ENCODE results near the gene PHF1. TPM values are rescaled to one million over a fixed set of nuclear protein-coding genes. Genes with fewer than 3 reads are reported as not detected.

Gene PHF1
- total and polyA plus RNA-seq, 2 of the 13 experiments (the other 11 are each of a cell fraction or from before 2014, with no cell fraction given), result 25.4 to 61.9 TPM

DNA sequence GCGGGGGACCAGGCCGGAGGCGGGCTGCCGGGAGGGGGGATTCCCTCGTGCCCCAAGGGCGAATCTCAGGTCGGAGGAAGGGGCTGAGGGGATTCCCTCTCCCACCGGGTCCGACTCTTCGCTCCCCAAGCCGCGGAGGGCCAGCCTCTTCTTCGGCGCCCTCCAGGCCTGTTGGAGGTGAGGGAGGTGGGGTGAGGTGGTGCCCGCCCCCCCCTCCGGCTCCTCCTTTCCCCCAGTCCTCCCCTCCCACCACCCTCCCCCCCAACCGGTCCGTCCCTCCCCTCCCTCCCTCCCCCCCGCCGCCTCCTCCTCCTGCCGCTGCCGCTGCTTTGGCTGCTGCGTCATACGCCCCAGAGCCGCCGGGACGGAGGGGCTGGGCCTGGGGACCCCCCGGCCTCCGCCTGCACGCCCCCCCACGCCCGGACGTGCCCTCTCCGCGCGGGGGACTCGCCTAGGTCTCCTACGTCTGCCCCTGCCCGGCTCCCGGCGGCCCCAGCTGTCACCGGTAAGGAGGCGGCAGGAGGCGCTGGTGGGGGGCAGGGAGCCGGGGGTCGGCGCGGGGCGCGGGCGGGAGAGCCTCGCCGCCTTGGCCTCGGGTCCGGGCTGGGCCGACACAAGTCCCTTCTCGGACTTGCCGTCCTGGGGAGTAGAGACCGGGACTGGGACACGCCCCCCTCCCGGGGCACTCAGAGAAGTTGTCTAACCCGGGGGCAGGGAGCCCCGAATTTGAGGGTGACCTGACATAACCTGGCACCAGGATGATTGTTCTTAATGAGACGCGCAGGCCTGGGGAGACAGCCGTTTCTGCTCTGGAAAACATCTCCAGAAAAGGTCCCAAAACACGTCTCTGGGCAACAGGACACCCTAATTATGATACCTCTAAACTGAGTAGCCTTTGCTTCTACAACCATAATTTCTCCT lies at the start of gene PHF1 (continued):
- TF ChIP-seq GTF2F1 (IDR thresholded peaks at IDR 0.05; ENCODE audit: low read length), result no peak
- TF ChIP-seq, protein P1, sequence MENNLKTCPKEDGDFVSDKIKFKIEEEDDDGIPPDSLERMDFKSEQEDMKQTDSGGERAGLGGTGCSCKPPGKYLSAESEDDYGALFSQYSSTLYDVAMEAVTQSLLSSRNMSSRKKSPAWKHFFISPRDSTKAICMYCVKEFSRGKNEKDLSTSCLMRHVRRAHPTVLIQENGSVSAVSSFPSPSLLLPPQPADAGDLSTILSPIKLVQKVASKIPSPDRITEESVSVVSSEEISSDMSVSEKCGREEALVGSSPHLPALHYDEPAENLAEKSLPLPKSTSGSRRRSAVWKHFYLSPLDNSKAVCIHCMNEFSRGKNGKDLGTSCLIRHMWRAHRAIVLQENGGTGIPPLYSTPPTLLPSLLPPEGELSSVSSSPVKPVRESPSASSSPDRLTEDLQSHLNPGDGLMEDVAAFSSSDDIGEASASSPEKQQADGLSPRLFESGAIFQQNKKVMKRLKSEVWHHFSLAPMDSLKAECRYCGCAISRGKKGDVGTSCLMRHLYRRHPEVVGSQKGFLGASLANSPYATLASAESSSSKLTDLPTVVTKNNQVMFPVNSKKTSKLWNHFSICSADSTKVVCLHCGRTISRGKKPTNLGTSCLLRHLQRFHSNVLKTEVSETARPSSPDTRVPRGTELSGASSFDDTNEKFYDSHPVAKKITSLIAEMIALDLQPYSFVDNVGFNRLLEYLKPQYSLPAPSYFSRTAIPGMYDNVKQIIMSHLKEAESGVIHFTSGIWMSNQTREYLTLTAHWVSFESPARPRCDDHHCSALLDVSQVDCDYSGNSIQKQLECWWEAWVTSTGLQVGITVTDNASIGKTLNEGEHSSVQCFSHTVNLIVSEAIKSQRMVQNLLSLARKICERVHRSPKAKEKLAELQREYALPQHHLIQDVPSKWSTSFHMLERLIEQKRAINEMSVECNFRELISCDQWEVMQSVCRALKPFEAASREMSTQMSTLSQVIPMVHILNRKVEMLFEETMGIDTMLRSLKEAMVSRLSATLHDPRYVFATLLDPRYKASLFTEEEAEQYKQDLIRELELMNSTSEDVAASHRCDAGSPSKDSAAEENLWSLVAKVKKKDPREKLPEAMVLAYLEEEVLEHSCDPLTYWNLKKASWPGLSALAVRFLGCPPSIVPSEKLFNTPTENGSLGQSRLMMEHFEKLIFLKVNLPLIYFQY (CRISPR knock-in tag; IDR thresholded peaks at IDR 0.05; ENCODE audit: borderline replicate concordance), result no peak
- TF ChIP-seq DMAP1 (CRISPR knock-in tag; IDR thresholded peaks at IDR 0.05), result no peak
- no peak for TF ChIP-seq MAF1 (CRISPR knock-in tag; IDR thresholded peaks at IDR 0.05; ENCODE audit: borderline replicate concordance)
- TF ChIP-seq, protein P2, sequence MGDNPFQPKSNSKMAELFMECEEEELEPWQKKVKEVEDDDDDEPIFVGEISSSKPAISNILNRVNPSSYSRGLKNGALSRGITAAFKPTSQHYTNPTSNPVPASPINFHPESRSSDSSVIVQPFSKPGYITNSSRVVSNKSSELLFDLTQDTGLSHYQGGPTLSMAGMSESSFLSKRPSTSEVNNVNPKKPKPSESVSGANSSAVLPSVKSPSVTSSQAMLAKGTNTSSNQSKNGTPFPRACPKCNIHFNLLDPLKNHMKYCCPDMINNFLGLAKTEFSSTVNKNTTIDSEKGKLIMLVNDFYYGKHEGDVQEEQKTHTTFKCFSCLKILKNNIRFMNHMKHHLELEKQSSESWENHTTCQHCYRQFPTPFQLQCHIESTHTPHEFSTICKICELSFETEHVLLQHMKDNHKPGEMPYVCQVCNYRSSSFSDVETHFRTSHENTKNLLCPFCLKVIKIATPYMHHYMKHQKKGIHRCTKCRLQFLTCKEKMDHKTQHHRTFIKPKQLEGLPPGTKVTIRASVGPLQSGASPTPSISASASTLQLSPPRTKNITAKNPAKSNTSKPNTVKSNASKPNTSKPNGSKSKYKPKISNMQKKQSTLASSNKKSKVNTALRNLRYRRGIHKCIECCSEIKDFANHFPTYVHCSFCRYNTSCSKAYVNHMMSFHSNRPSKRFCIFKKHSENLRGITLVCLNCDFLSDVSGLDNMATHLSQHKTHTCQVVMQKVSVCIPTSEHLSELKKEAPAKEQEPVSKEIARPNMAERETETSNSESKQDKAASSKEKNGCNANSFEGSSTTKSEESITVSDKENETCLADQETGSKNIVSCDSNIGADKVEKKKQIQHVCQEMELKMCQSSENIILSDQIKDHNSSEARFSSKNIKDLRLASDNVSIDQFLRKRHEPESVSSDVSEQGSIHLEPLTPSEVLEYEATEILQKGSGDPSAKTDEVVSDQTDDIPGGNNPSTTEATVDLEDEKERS (CRISPR knock-in tag; IDR thresholded peaks at IDR 0.05), result no peak
- no peak for TF ChIP-seq ZNF510 (CRISPR knock-in tag; IDR thresholded peaks at IDR 0.05; ENCODE audit: low read depth)
- peak; percentile 20; the same call in 1 of the 2 replicates for TF ChIP-seq PITX1 (CRISPR knock-in tag; IDR thresholded peaks at IDR 0.05)
- TF ChIP-seq ZNF468 (CRISPR knock-in tag; IDR thresholded peaks at IDR 0.05), result no peak
- TF ChIP-seq ZNF569 (CRISPR knock-in tag; IDR thresholded peaks at IDR 0.05; ENCODE audit: borderline replicate concordance), result no peak
- TF ChIP-seq, protein P3, sequence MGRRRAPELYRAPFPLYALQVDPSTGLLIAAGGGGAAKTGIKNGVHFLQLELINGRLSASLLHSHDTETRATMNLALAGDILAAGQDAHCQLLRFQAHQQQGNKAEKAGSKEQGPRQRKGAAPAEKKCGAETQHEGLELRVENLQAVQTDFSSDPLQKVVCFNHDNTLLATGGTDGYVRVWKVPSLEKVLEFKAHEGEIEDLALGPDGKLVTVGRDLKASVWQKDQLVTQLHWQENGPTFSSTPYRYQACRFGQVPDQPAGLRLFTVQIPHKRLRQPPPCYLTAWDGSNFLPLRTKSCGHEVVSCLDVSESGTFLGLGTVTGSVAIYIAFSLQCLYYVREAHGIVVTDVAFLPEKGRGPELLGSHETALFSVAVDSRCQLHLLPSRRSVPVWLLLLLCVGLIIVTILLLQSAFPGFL (CRISPR knock-in tag; IDR thresholded peaks at IDR 0.05), result no peak
- TF ChIP-seq ZNF572 (CRISPR knock-in tag; IDR thresholded peaks at IDR 0.05), result no peak
- TF ChIP-seq, protein P4, sequence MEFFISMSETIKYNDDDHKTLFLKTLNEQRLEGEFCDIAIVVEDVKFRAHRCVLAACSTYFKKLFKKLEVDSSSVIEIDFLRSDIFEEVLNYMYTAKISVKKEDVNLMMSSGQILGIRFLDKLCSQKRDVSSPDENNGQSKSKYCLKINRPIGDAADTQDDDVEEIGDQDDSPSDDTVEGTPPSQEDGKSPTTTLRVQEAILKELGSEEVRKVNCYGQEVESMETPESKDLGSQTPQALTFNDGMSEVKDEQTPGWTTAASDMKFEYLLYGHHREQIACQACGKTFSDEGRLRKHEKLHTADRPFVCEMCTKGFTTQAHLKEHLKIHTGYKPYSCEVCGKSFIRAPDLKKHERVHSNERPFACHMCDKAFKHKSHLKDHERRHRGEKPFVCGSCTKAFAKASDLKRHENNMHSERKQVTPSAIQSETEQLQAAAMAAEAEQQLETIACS (CRISPR knock-in tag; IDR thresholded peaks at IDR 0.05), result no peak
- TF ChIP-seq ZNF598 (CRISPR knock-in tag; IDR thresholded peaks at IDR 0.05; ENCODE audit: borderline replicate concordance), result no peak
- no peak for TF ChIP-seq NFKBIZ (CRISPR knock-in tag; IDR thresholded peaks at IDR 0.05)
- TF ChIP-seq GABPB1 (CRISPR knock-in tag; IDR thresholded peaks at IDR 0.05), result peak; percentile 74
- no peak for TF ChIP-seq ZNF33A (CRISPR knock-in tag; IDR thresholded peaks at IDR 0.05; ENCODE audit: borderline replicate concordance)
- no peak for TF ChIP-seq HMG20A (CRISPR knock-in tag; IDR thresholded peaks at IDR 0.05; ENCODE audit: borderline replicate concordance)
- no peak for TF ChIP-seq MEIS1 (CRISPR knock-in tag; IDR thresholded peaks at IDR 0.05; ENCODE audit: borderline replicate concordance)
- TF ChIP-seq BRD4 (CRISPR knock-in tag; IDR thresholded peaks at IDR 0.05), result no peak
